Spleen (tissue), 11 donors: ENCODE data around the gene MAP1LC3A. TPM values are rescaled to one million over a fixed set of nuclear protein-coding genes. Genes with fewer than 3 reads are reported as not detected.

ENCODE experiments used
- DNase-seq: peaks from one replicate; pipeline ENCODE4 v3.0.0-alpha.2; 2020
- H3K27ac ChIP-seq, 8 donors: fragments of 200-600 bp; sonication (generic) in 7 of 8; 1 replicate in 4 of 8; 2 replicates in 4 of 8; pipeline versions ENCODE4 v1.5.0 to v1.8.0; 2016 to 2021; ENCODE audit warnings: inconsistent platforms in 4 of 8, mild to moderate bottlenecking in 4 of 8, moderate library complexity in 1 of 8
- H3K27me3 ChIP-seq, 7 donors: fragments of 200-600 bp; sonication (generic) in 6 of 7; replicated peaks in 1 of 7; 1 replicate in 4 of 7; 2 replicates in 3 of 7; pipeline versions ENCODE4 v1.5.0 to v1.8.0; 2016 to 2021; ENCODE audit warnings: inconsistent platforms in 3 of 7, mild to moderate bottlenecking in 1 of 7
- H3K36me3 ChIP-seq, 6 donors: fragments of 200-600 bp; sonication (generic) in 5 of 6; 1 replicate in 4 of 6; 2 replicates in 2 of 6; pipeline versions ENCODE4 v1.5.0 to v1.8.0; 2016 to 2021; ENCODE audit warnings: inconsistent platforms in 2 of 6
- H3K4me1 ChIP-seq, 6 donors: fragments of 200-600 bp; sonication (generic) in 5 of 6; 1 replicate in 3 of 6; 2 replicates in 3 of 6; pipeline versions ENCODE4 v1.5.0 to v1.8.0; 2016 to 2021; ENCODE audit warnings: inconsistent platforms in 3 of 6
- H3K4me3 ChIP-seq, 8 donors: fragments of 200-600 bp; sonication (generic) in 7 of 8; 1 replicate in 4 of 8; 2 replicates in 4 of 8; pipeline versions ENCODE4 v1.5.0 to v1.8.0; 2016 to 2021; ENCODE audit warnings: inconsistent platforms in 4 of 8, mild to moderate bottlenecking in 4 of 8, moderate library complexity in 2 of 8
- H3K9me3 ChIP-seq, 8 donors: fragments of 200-600 bp; sonication (generic) in 7 of 8; 1 replicate in 4 of 8; 2 replicates in 4 of 8; pipeline versions ENCODE4 v1.5.0 to v1.8.0; 2016 to 2021; ENCODE audit warnings: inconsistent platforms in 4 of 8
- POLR2A ChIP-seq, 3 donors: fragments of 450-650 bp; IDR thresholded peaks; one replicate each; pipeline ENCODE4 v1.5.1; 2017; ENCODE audit warnings: antibody characterized with exemption in 3 of 3, mild to moderate bottlenecking in 1 of 3
- POLR2AphosphoS5 ChIP-seq, 3 donors: sonication (generic); formaldehyde crosslinking; IDR thresholded peaks; one replicate each; pipeline ENCODE4 v1.5.1; 2017; ENCODE audit warnings: antibody characterized with exemption in 3 of 3
- WGBS, 5 donors: extraction: QIAGEN DNeasy Blood & Tissue Kit in 3 of 5; methylation state at CpG; one replicate each; pipeline versions ENCODE4 v1.1.5 to v1.1.7; 2013 to 2018; 5-methylcytosine and 5-hydroxymethylcytosine counted together
- intact Hi-C: fragments of 100-400 bp; cut with DNase I; formaldehyde crosslinking; loops from one replicate; pipeline ENCODE4 v1.15.0; 2023; ENCODE audit warnings: low total_unique reads
- polyA plus RNA-seq, 3 donors: library from polyadenylated mRNA; stranded (reverse); fragments of 200-250 nt; gene quantifications; one replicate each; pipeline ENCODE4 v1.2.1, GENCODE V29; 2013
- total RNA-seq, 7 donors: library from RNA; depleted of rRNA in 3 of 7; stranded (reverse); fragments of >200 nt in 3 of 7; fragmentation: NEBNext Ultra II Directional in 4 of 7; extraction: Animal tissue kit (Norgen Biotek cat#: 25700) in 4 of 7; gene quantifications; one replicate each; pipeline versions ENCODE4 v1.1.0 to v1.2.1, GENCODE V29; 2016 to 2021
- TF ChIP-seq, protein P1 (sequence below), 11 experiments: fragments of 200-600 bp in 7 of 11; fragments of 450-650 bp in 4 of 11; sonication (generic) in 4 of 11; IDR thresholded peaks in 8 of 11; conservative IDR thresholded peaks in 3 of 11; 1 replicate in 7 of 11; 2 replicates in 4 of 11; pipeline versions ENCODE4 v1.4.0 to v1.8.0; 2016 to 2021; ENCODE audit warnings: antibody characterized with exemption in 11 of 11, inconsistent platforms in 4 of 11, mild to moderate bottlenecking in 1 of 11
- donor health status: healthy with polysubstance abuse.
- donor health status: DM: no; HTN: no; CAD: no; lungs with moderate emphysema.
- donor health status: DM: no; HTN: no; CAD: no.
- donor health status: Bipolar disorder and iron deficiency.
- donor health status: healthy.
- donor health status: DM: no; HTN: no; CAD: no.
- donor health status: DM: yes; HTN: yes; CAD: no.

The MAP1LC3A gene
- total and polyA plus RNA-seq, 10 donors = 13.0 to 56.7 (median 30.1) TPM

DNA sequence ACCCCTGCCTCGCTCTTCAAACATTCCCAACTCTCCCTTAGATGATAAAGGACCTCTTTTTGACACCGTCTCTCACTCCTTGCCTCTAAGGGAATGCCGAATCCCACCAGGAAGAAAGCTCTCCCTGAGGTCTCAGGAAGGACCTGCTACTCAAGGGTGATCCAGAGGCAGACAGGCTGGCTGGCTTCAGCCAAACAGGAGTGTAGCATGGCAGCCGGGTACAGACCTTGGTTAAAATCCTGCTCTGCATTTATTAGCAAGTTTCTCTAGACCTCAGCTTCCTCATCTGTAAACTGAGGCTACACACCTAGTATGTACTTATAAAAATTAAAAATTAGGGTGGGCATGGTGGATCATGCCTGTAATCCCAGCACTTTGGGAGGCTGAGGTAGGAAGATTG, 17.2 kb downstream of the MAP1LC3A start:
- Histone ChIP-seq H3K9me3 (peaks cover 0 to 2% (median 0%) of the 10 kb centered on the region in 8 donors), H3K27ac (no peak overlapping the region), H3K36me3 (peaks cover 0 to 59% (median 11%) of the 10 kb centered on the region in 6 donors), H3K27me3 (no peaks in the 10 kb centered on the region), H3K4me1 (peaks cover 6 to 40% (median 17%) of the 10 kb centered on the region in 6 donors), H3K4me3 (no peak overlapping the region)
- intact Hi-C loops = no loop called here
- DNase-seq = no peak
- 96 to 98% (median 96%) methylated on average over 4 of the region's 4 CpGs for WGBS, 5 donors
- no peak for TF ChIP-seq POLR2AphosphoS5 (IDR thresholded peaks at IDR 0.05)
- TF ChIP-seq, protein P1, sequence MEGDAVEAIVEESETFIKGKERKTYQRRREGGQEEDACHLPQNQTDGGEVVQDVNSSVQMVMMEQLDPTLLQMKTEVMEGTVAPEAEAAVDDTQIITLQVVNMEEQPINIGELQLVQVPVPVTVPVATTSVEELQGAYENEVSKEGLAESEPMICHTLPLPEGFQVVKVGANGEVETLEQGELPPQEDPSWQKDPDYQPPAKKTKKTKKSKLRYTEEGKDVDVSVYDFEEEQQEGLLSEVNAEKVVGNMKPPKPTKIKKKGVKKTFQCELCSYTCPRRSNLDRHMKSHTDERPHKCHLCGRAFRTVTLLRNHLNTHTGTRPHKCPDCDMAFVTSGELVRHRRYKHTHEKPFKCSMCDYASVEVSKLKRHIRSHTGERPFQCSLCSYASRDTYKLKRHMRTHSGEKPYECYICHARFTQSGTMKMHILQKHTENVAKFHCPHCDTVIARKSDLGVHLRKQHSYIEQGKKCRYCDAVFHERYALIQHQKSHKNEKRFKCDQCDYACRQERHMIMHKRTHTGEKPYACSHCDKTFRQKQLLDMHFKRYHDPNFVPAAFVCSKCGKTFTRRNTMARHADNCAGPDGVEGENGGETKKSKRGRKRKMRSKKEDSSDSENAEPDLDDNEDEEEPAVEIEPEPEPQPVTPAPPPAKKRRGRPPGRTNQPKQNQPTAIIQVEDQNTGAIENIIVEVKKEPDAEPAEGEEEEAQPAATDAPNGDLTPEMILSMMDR (IDR thresholded peaks at IDR 0.05 in 8 of 11, conservative IDR thresholded peaks at IDR 0.05 in 3 of 11) = no peak
- TF ChIP-seq POLR2A (IDR thresholded peaks at IDR 0.05) = no peak

DNA sequence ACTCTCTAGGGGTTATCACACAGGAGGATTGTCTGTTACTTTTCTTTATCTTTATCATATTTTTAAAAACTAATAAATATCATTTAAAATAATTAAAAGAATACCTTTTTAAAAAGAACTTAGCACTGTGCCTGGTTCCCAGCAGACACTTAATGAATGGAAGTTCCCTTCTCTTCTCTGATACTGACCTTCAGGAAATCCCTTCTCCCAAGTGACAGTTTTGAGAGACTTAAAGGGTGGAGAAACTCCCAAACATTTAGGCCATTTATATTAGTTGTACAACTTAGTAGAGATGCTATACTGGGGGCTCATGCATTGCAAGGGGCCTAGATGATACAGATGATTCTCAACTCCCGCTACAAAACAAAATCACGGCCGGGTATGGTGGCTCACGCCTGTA, 18.5 kb downstream of the MAP1LC3A start:
- DNase-seq = no peak
- 90 to 100% (median 94%) methylated on average over 4 of the region's 4 CpGs for WGBS, 5 donors
- TF ChIP-seq POLR2AphosphoS5 (IDR thresholded peaks at IDR 0.05) (no peak), POLR2A (IDR thresholded peaks at IDR 0.05) (no peak)
- H3K9me3 ChIP-seq = peaks cover 0 to 6% (median 0%) of the 10 kb centered on the region in 8 donors
- peaks cover 11 to 45% (median 30%) of the 10 kb centered on the region in 6 donors for H3K4me1 ChIP-seq
- H3K4me3 ChIP-seq = no peak overlapping the region
- intact Hi-C loops = no loop called here
- no peaks in the 10 kb centered on the region for H3K27me3 ChIP-seq
- H3K27ac ChIP-seq = no peak overlapping the region
- peaks cover 0 to 53% (median 10%) of the 10 kb centered on the region in 6 donors for H3K36me3 ChIP-seq

DNA sequence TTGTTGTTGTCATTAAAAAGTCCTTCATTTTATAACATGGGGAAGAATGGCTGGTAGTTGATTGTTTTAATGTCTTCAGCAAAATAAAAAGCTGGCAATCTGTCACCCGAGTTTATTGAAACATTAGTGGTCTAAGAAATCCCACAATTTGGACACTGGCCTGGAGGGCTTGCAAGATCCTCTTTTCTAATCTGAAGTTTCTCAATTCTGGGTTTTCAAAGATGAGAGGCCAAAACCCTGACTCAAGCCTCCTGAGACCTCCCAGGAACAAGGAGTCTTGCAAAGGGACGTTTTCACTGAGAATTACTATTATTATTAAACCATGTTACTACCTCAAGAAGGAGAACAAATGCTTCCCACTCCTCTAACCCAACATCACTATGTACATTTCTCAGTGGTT, 19.5 kb downstream of the MAP1LC3A start:
- peak overlapping the region in 2 of 8 donors; percentile 20 to 39 for H3K27ac ChIP-seq
- TF ChIP-seq POLR2AphosphoS5 (IDR thresholded peaks at IDR 0.05) = no peak
- no peak for TF ChIP-seq POLR2A (IDR thresholded peaks at IDR 0.05)
- TF ChIP-seq, protein P1 (IDR thresholded peaks at IDR 0.05 in 8 of 11, conservative IDR thresholded peaks at IDR 0.05 in 3 of 11) = no peak
- H3K9me3 ChIP-seq = peaks cover 0 to 6% (median 0%) of the 10 kb centered on the region in 8 donors
- intact Hi-C loops = no loop called here
- H3K36me3 ChIP-seq = peaks cover 0 to 49% (median 8%) of the 10 kb centered on the region in 6 donors
- DNase-seq = no peak
- no peak overlapping the region for H3K4me3 ChIP-seq
- peaks cover 11 to 54% (median 36%) of the 10 kb centered on the region in 6 donors for H3K4me1 ChIP-seq
- WGBS, 5 donors = 42 to 71% (median 50%) methylated on average over 2 of the region's 2 CpGs
- no peaks in the 10 kb centered on the region for H3K27me3 ChIP-seq

DNA sequence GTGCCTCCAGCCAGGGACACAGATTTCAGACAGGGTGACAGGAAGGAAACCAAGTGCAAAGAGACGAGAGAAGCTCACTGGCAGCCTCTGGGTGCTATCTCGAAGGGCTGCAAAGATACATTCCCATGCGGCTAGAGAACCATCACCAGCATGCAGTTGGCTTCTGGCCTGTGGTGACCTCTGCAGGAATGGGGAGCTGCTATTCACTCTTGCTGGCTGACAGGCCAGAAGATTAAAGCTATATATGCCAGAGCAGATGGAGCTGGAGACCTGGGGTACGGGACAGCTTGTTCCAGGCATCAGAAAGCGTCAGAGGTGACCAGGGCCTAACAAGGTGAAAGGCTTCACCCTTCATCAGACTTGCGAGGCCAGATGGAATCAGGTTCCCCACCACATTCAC, 20.0 kb downstream of the MAP1LC3A start:
- TF ChIP-seq, protein P1 (IDR thresholded peaks at IDR 0.05 in 8 of 11, conservative IDR thresholded peaks at IDR 0.05 in 3 of 11) = no peak
- TF ChIP-seq POLR2AphosphoS5 (IDR thresholded peaks at IDR 0.05) (no peak), POLR2A (IDR thresholded peaks at IDR 0.05) (no peak)
- no peaks in the 10 kb centered on the region for H3K27me3 ChIP-seq
- WGBS, 5 donors = 79 to 88% (median 82%) methylated on average over 6 of the region's 6 CpGs
- peak overlapping the region in 2 of 8 donors; percentile 20 to 39 for H3K27ac ChIP-seq
- intact Hi-C loops = no loop called here
- H3K4me3 ChIP-seq = no peak overlapping the region
- peaks cover 0 to 49% (median 11%) of the 10 kb centered on the region in 6 donors for H3K36me3 ChIP-seq
- DNase-seq = no peak
- H3K4me1 ChIP-seq = peaks cover 11 to 58% (median 39%) of the 10 kb centered on the region in 6 donors
- peaks cover 0 to 6% (median 0%) of the 10 kb centered on the region in 8 donors for H3K9me3 ChIP-seq
